ENCODE measurements around the gene JMJD8.

DNA sequence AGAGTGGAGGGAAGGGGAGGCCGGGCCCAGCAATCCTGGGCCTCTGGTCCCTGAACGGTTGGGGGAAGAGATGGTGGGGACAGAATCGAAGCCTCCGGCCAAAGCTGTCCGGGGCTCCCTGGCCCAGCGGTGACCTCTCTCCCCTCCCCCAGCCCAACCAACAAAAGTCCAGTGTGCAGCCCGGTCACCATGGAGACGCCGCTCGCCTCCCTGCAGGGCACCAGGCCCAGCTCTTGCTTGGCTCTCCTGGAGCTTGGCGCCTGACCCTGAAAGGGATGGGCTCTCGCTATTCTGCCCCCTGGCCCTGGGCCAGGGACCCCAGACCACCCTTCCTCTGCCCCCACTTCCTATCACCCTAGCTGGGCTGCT lies 32.0 kb upstream of the JMJD8 start:
- no peak for TF ChIP-seq CTCF (optimal IDR thresholded peaks at IDR 0.05 in 1 of 3, IDR thresholded peaks at IDR 0.05 in 1 of 3, conservative IDR thresholded peaks at IDR 0.05 in 1 of 3; ENCODE audit: extremely low read depth in 1 of 3, insufficient read depth in 2 of 3, low read length in 3 of 3)
- no peak for TF ChIP-seq EZH2 (IDR thresholded peaks at IDR 0.05; ENCODE audit: low read length)

All from keratinocyte (primary cell).